Breast epithelium (tissue), 3 donors: Measurements from ENCODE around the gene AP1AR.

ENCODE experiments used
- POLR2A ChIP-seq: fragments of 450-650 bp; IDR thresholded peaks from one replicate; pipeline ENCODE4 v1.6.1; 2016; ENCODE audit warnings: antibody characterized with exemption, mild to moderate bottlenecking, moderate library complexity
- TF ChIP-seq, protein P1 (sequence below), 3 donors: fragments of 450-650 bp; IDR thresholded peaks; one replicate each; pipeline ENCODE4 v1.5.1; 2016 to 2017; ENCODE audit warnings: antibody characterized with exemption in 3 of 3, mild to moderate bottlenecking in 3 of 3, moderate library complexity in 3 of 3

DNA sequence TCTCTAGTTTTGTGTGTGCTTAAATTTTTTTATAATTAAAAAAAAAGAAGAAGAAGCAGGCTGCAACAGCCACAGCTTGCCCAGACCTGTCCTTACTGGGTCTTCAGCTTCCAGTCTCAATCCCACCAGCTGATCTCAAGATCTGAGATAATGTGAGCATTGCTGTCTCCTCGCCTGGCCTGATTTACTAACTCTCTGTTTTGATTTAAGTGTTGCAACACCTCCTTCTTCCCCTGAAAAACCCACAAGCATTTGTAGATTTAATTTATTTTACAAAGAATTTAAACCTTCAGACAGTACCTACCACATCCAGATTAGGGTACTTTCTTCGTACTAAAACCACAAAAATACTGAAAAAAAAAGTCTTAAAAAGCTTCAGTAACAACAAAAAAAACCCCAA, 48.3 kb upstream of the AP1AR start:
- TF ChIP-seq, protein P1, sequence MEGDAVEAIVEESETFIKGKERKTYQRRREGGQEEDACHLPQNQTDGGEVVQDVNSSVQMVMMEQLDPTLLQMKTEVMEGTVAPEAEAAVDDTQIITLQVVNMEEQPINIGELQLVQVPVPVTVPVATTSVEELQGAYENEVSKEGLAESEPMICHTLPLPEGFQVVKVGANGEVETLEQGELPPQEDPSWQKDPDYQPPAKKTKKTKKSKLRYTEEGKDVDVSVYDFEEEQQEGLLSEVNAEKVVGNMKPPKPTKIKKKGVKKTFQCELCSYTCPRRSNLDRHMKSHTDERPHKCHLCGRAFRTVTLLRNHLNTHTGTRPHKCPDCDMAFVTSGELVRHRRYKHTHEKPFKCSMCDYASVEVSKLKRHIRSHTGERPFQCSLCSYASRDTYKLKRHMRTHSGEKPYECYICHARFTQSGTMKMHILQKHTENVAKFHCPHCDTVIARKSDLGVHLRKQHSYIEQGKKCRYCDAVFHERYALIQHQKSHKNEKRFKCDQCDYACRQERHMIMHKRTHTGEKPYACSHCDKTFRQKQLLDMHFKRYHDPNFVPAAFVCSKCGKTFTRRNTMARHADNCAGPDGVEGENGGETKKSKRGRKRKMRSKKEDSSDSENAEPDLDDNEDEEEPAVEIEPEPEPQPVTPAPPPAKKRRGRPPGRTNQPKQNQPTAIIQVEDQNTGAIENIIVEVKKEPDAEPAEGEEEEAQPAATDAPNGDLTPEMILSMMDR (IDR thresholded peaks at IDR 0.05) = no peak
- TF ChIP-seq POLR2A = no peak
